ENCODE results near the gene DTNB.

Gene DTNB

DNA sequence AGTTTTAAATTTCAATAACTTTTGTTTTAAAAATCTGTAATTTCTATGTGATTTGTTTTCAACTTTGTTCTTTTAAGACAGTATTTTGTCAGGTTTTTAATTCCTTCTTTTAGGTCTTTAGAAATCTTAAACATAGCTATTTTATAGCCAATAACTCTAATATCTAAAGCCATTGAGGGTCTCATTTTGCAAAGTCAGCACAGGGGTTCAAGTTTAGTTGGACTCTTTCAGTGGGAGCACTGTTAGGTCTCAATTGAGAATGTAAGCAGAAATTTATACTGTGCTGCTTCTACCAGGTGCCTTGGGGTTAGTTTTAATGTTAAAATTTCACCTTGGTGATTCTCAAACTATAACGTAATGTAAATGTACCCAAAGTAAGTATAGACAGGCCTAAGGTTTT lies 226.4 kb downstream of the DTNB start:
- Histone ChIP-seq H3K4me3 (ENCODE audit: insufficient read depth, low read length, poor library complexity, severe bottlenecking) (no peak overlapping the region), H3K27ac (ENCODE audit: low read depth, low read length) (no peak overlapping the region), H3K9ac (ENCODE audit: low read length) (no peak overlapping the region)

DNA sequence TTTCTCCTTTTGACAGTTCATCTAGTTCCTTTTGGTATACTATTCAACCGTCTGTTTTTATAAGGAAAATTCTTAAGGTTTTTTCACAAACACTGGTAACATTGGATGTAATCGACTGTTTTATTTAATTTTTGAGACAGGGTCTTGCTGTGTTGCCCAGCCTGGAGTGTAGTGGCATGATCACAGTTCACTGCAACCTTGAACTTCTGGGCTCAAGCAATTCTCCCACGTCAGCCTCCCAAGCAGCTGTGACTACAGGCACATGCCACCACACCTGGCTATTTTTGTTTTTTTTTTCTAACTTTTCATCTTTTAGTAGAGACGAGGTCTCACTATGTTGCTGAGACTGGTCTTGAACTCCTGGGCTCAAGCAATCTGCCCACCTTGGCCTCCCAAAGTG lies 227.3 kb downstream of the DTNB start:
- Histone ChIP-seq H3K79me2 (ENCODE audit: insufficient read depth, low read length) (no peaks in the 10 kb centered on the region), H3K9me3 (ENCODE audit: insufficient read depth, low read length) (no peaks in the 10 kb centered on the region), H3K27ac (ENCODE audit: low read depth, low read length) (no peak overlapping the region), H3K4me2 (ENCODE audit: low read depth, low read length, poor library complexity, severe bottlenecking) (no peak overlapping the region), H3K9me2 (replicated peaks; ENCODE audit: insufficient read depth, low read length) (no peaks in the 10 kb centered on the region), H3K9ac (ENCODE audit: low read length) (no peak overlapping the region), H3F3A (ENCODE audit: insufficient read depth) (no peaks in the 10 kb centered on the region), H3K27me3 (ENCODE audit: low read length) (no peaks in the 10 kb centered on the region), H3K36me3 (ENCODE audit: low read length) (no peaks in the 10 kb centered on the region), H4K20me1 (ENCODE audit: low read depth, low read length) (no peaks in the 10 kb centered on the region), H2AFZ (ENCODE audit: low read depth, low read length, severe bottlenecking) (no peak overlapping the region), H3K4me3 (ENCODE audit: insufficient read depth, low read length, poor library complexity, severe bottlenecking) (no peak overlapping the region)
- TF ChIP-seq, protein P1, sequence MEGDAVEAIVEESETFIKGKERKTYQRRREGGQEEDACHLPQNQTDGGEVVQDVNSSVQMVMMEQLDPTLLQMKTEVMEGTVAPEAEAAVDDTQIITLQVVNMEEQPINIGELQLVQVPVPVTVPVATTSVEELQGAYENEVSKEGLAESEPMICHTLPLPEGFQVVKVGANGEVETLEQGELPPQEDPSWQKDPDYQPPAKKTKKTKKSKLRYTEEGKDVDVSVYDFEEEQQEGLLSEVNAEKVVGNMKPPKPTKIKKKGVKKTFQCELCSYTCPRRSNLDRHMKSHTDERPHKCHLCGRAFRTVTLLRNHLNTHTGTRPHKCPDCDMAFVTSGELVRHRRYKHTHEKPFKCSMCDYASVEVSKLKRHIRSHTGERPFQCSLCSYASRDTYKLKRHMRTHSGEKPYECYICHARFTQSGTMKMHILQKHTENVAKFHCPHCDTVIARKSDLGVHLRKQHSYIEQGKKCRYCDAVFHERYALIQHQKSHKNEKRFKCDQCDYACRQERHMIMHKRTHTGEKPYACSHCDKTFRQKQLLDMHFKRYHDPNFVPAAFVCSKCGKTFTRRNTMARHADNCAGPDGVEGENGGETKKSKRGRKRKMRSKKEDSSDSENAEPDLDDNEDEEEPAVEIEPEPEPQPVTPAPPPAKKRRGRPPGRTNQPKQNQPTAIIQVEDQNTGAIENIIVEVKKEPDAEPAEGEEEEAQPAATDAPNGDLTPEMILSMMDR (IDR thresholded peaks at IDR 0.05; ENCODE audit: insufficient read depth, low read length, poor library complexity, severe bottlenecking): no peak
- TF ChIP-seq EZH2phosphoT487 (conservative IDR thresholded peaks at IDR 0.05; ENCODE audit: low read length): no peak

More for the DNA sequence above, 226.4 kb downstream of the DTNB start:
- no peak overlapping the region for H2AFZ ChIP-seq (ENCODE audit: low read depth, low read length, severe bottlenecking)
- H3K27me3 ChIP-seq (ENCODE audit: low read length): no peaks in the 10 kb centered on the region
- no peak overlapping the region for H3K4me2 ChIP-seq (ENCODE audit: low read depth, low read length, poor library complexity, severe bottlenecking)
- no peaks in the 10 kb centered on the region for H3K9me2 ChIP-seq (replicated peaks; ENCODE audit: insufficient read depth, low read length)
- H3K36me3 ChIP-seq (ENCODE audit: low read length): no peaks in the 10 kb centered on the region
- H4K20me1 ChIP-seq (ENCODE audit: low read depth, low read length): no peaks in the 10 kb centered on the region
- H3K9me3 ChIP-seq (ENCODE audit: insufficient read depth, low read length): no peaks in the 10 kb centered on the region
- TF ChIP-seq, protein P1 (IDR thresholded peaks at IDR 0.05; ENCODE audit: insufficient read depth, low read length, poor library complexity, severe bottlenecking): no peak
- TF ChIP-seq EZH2phosphoT487 (conservative IDR thresholded peaks at IDR 0.05; ENCODE audit: low read length): no peak
- no peaks in the 10 kb centered on the region for H3K79me2 ChIP-seq (ENCODE audit: insufficient read depth, low read length)
- H3F3A ChIP-seq (ENCODE audit: insufficient read depth): no peaks in the 10 kb centered on the region

- Histone ChIP-seq H2AFZ (ENCODE audit: low read depth, low read length, severe bottlenecking) (no peak overlapping the region), H3K9me2 (replicated peaks; ENCODE audit: insufficient read depth, low read length) (no peaks in the 10 kb centered on the region), H3K4me2 (ENCODE audit: low read depth, low read length, poor library complexity, severe bottlenecking) (no peak overlapping the region), H3K36me3 (ENCODE audit: low read length) (no peaks in the 10 kb centered on the region), H3K79me2 (ENCODE audit: insufficient read depth, low read length) (no peaks in the 10 kb centered on the region), H3K9ac (ENCODE audit: low read length) (no peak overlapping the region), H3K27me3 (ENCODE audit: low read length) (no peaks in the 10 kb centered on the region), H3K27ac (ENCODE audit: low read depth, low read length) (no peak overlapping the region), H3K9me3 (ENCODE audit: insufficient read depth, low read length) (no peaks in the 10 kb centered on the region), H4K20me1 (ENCODE audit: low read depth, low read length) (no peaks in the 10 kb centered on the region), H3F3A (ENCODE audit: insufficient read depth) (no peaks in the 10 kb centered on the region), H3K4me3 (ENCODE audit: insufficient read depth, low read length, poor library complexity, severe bottlenecking) (no peak overlapping the region)
- TF ChIP-seq EZH2phosphoT487 (conservative IDR thresholded peaks at IDR 0.05; ENCODE audit: low read length): no peak
- TF ChIP-seq, protein P1 (IDR thresholded peaks at IDR 0.05; ENCODE audit: insufficient read depth, low read length, poor library complexity, severe bottlenecking): no peak
These were observed 227.9 kb downstream of the DTNB start for GRCh38 chr2:25445464-25445863.
